T-helper 1 cell treated with Interleukin-12 subunit alpha and Interleukin-12 subunit beta and Interleukin-4 antibody, amounts not matched to agents 30 ng/mL and 1 ng/mL, for 36 hours (primary cell): ENCODE measurements around the gene GNAT2. TPM values are rescaled to one million over a fixed set of nuclear protein-coding genes. Genes with fewer than 3 reads are reported as not detected.
"Not testable (repeated sequence)": the region's sequence is repeated elsewhere in the genome, so short reads cannot be mapped to it uniquely, and the experiment has no call there.

ENCODE experiments used
- intact Hi-C: fragments of 100-400 bp; cut with micrococcal nuclease; formaldehyde crosslinking; loops from one replicate; pipeline ENCODE4 v1.15.1; 2024
- total RNA-seq: library from RNA; stranded (reverse); gene quantifications from 2 replicates; pipeline ENCODE4 v1.2.3, GENCODE V29; 2022

Gene GNAT2
- 0.15 TPM in 1 of 2 replicates, not detected in the other for total RNA-seq

- intact Hi-C loops: loop anchor here (1.0 to 10.0 kb wide), 13 partner anchors 21 to 719 kb away; partner anchors contain the start of genes AHCYL1, ATXN7L2, CELSR2 and CYB561D1
These were observed at the start of gene GNAT2, which contains the start of gene AMPD2 for GRCh38 chr1:109619576-109620400. Gene GNAT2, minus strand, starts transcription at chr1:109619616. Its CDS starts 6,746 bp downstream, at chr1:109612870. Gene AMPD2, plus strand, starts transcription at chr1:109619837. Its CDS starts 1,339 bp downstream, at chr1:109621176.

GRCh38 chr1:109668123-109668775 lies 48.8 kb upstream of the GNAT2 start:
- intact Hi-C loops: loop anchor here (1.0 kb wide), 3 partner anchors 28 to 72 kb away; no protein-coding TSS in a partner anchor

- intact Hi-C loops: loop anchor here (1.0 to 2.0 kb wide), 5 partner anchors 11 to 73 kb away; partner anchors contain the start of genes GSTM1 and GSTM4
These were observed 48.2 kb upstream of the GNAT2 start, which contains the start of gene GSTM2 for GRCh38 chr1:109667452-109668122. Gene GSTM2, plus strand, starts transcription at chr1:109668057. Its CDS starts 59 bp downstream, at chr1:109668116.

GRCh38 chr1:109664671-109665070 lies 45.3 kb upstream of the GNAT2 start:
- intact Hi-C loops: no loop called here

GRCh38 chr1:109661391-109661790 lies 42.0 kb upstream of the GNAT2 start:
- intact Hi-C loops: no loop called here

GRCh38 chr1:109660691-109661026 lies 41.2 kb upstream of the GNAT2 start:
- intact Hi-C loops: not testable (repeated sequence)

GRCh38 chr1:109659997-109660690 lies 40.7 kb upstream of the GNAT2 start:
- intact Hi-C loops: loop anchor here (5.0 kb wide), 1 partner anchor 372 kb away; the partner anchor contains the start of gene STRIP1

GRCh38 chr1:109659145-109659544 lies 39.7 kb upstream of the GNAT2 start:
- intact Hi-C loops: loop anchor here (5.0 kb wide), 1 partner anchor 373 kb away; the partner anchor contains the start of gene STRIP1

- intact Hi-C loops: loop anchor here (5.0 kb wide), 1 partner anchor 374 kb away; the partner anchor contains the start of gene STRIP1
These were observed 39.2 kb upstream of the GNAT2 start for GRCh38 chr1:109658533-109659042.

- intact Hi-C loops: loop anchor here (2.0 to 5.0 kb wide), 2 partner anchors 37 to 374 kb away; partner anchors contain the start of gene STRIP1
These were observed 38.6 kb upstream of the GNAT2 start for GRCh38 chr1:109657970-109658369.

- intact Hi-C loops: loop anchor here (2.0 to 5.0 kb wide), 2 partner anchors 37 to 375 kb away; partner anchors contain the start of gene STRIP1
These were observed 38.0 kb upstream of the GNAT2 start for GRCh38 chr1:109657395-109657794.

GRCh38 chr1:109655615-109656519 lies 36.5 kb upstream of the GNAT2 start, which contains the start of gene GSTM4:
Gene GSTM4, plus strand, starts transcription at chr1:109656099. Its CDS starts 291 bp downstream, at chr1:109656390.
- intact Hi-C loops: loop anchor here (1.0 to 5.0 kb wide), 5 partner anchors 11 to 376 kb away; partner anchors contain the start of genes AHCYL1 and STRIP1

- intact Hi-C loops: no loop called here
These were observed 35.1 kb upstream of the GNAT2 start for GRCh38 chr1:109654519-109654918.

- intact Hi-C loops: no loop called here
These were observed 33.9 kb upstream of the GNAT2 start for GRCh38 chr1:109653306-109653705.

- intact Hi-C loops: no loop called here
These were observed 33.0 kb upstream of the GNAT2 start for GRCh38 chr1:109652402-109652801.

GRCh38 chr1:109650609-109651008 lies 31.2 kb upstream of the GNAT2 start:
- intact Hi-C loops: no loop called here

GRCh38 chr1:109649491-109649914 lies 30.1 kb upstream of the GNAT2 start:
- intact Hi-C loops: loop anchor here (10.0 kb wide), 2 partner anchors 265 to 365 kb away; partner anchors contain the start of genes CSF1 and PSRC1

- intact Hi-C loops: loop anchor here (10.0 kb wide), 2 partner anchors 270 to 360 kb away; partner anchors contain the start of genes CSF1 and PSRC1
These were observed 25.3 kb upstream of the GNAT2 start for GRCh38 chr1:109644670-109645069.
